ENCODE results near the gene NINJ2. TPM values are rescaled to one million over a fixed set of nuclear protein-coding genes. Genes with fewer than 3 reads are reported as not detected.

Gene NINJ2
- total RNA-seq, 4 donors from 2014 or later, result 2.2 to 14.9 (median 4.5) TPM

- Histone ChIP-seq H3K27ac (peak overlapping the region in 3 of 4 donors; percentile 45 to 75 (median 68)), H3K4me1 (peaks cover 19 to 72% (median 40%) of the 10 kb centered on the region in 3 donors)
These were observed 54.8 kb downstream of the NINJ2 start for GRCh38 chr12:608413-608812.

GRCh38 chr12:607541-608001, 55.7 kb downstream of the NINJ2 start:
- no peak overlapping the region for H3K4me3 ChIP-seq
- intact Hi-C loops (cut with DNase I), result no loop called here
- H3K4me1 ChIP-seq, result peaks cover 19 to 68% (median 40%) of the 10 kb centered on the region in 3 donors
- 17 to 30% methylated on average over 5 of the region's 5 CpGs for WGBS, 2 donors
- H3K36me3 ChIP-seq, result no peaks in the 10 kb centered on the region
- no peaks in the 10 kb centered on the region for H3K27me3 ChIP-seq
- no peak for DNase-seq
- peak overlapping the region; percentile 45 to 75 (median 64) for H3K27ac ChIP-seq
- H3K9me3 ChIP-seq, result no peaks in the 10 kb centered on the region
- TF ChIP-seq CTCF (IDR thresholded peaks at IDR 0.05) (no peak), POLR2A (IDR thresholded peaks at IDR 0.05) (no peak)

More at GRCh38 chr12:608413-608812, 54.8 kb downstream of the NINJ2 start:
- WGBS, 2 donors, result 82 to 96% methylated on average over 2 to 3 of the region's 3 CpGs
- H3K36me3 ChIP-seq, result no peaks in the 10 kb centered on the region
- intact Hi-C loops (cut with DNase I), result no loop called here
- H3K4me3 ChIP-seq, result no peak overlapping the region
- TF ChIP-seq POLR2A (IDR thresholded peaks at IDR 0.05) (no peak), CTCF (IDR thresholded peaks at IDR 0.05) (no peak)
- DNase-seq, result no peak
- H3K27me3 ChIP-seq, result no peaks in the 10 kb centered on the region
- H3K9me3 ChIP-seq, result no peaks in the 10 kb centered on the region

- no peak overlapping the region for H3K27ac ChIP-seq
- H3K36me3 ChIP-seq, result no peaks in the 10 kb centered on the region
- H3K27me3 ChIP-seq, result no peaks in the 10 kb centered on the region
- intact Hi-C loops (cut with DNase I), result no loop called here
- no peak for TF ChIP-seq CTCF (IDR thresholded peaks at IDR 0.05)
- 63 to 87% methylated on average over 4 to 7 of the region's 7 CpGs for WGBS, 2 donors
- H3K4me1 ChIP-seq, result peaks cover 19 to 67% (median 29%) of the 10 kb centered on the region in 3 donors
- no peaks in the 10 kb centered on the region for H3K9me3 ChIP-seq
- no peak overlapping the region for H3K4me3 ChIP-seq
- DNase-seq, result no peak
These were observed 58.3 kb downstream of the NINJ2 start for GRCh38 chr12:604956-605355.

GRCh38 chr12:602700-603068, 60.6 kb downstream of the NINJ2 start:
- intact Hi-C loops (cut with DNase I), result no loop called here
- peaks cover 14 to 74% (median 19%) of the 10 kb centered on the region in 3 donors for H3K4me1 ChIP-seq
- H3K27ac ChIP-seq, result peak overlapping the region in 3 of 4 donors; percentile 22 to 68 (median 65)
- no peak for TF ChIP-seq CTCF (IDR thresholded peaks at IDR 0.05)
- TF ChIP-seq POLR2A (IDR thresholded peaks at IDR 0.05), result no peak
- DNase-seq, result no peak
- no peaks in the 10 kb centered on the region for H3K36me3 ChIP-seq
- no peaks in the 10 kb centered on the region for H3K9me3 ChIP-seq
- no peak overlapping the region for H3K4me3 ChIP-seq
- no peaks in the 10 kb centered on the region for H3K27me3 ChIP-seq

GRCh38 chr12:601976-602699, 61.1 kb downstream of the NINJ2 start:
- no peak overlapping the region for H3K4me3 ChIP-seq
- H3K36me3 ChIP-seq, result no peaks in the 10 kb centered on the region
- H3K4me1 ChIP-seq, result peaks cover 10 to 74% (median 17%) of the 10 kb centered on the region in 3 donors
- no peak for DNase-seq
- H3K27me3 ChIP-seq, result no peaks in the 10 kb centered on the region
- TF ChIP-seq CTCF (IDR thresholded peaks at IDR 0.05) (no peak), POLR2A (IDR thresholded peaks at IDR 0.05) (no peak)
- WGBS, 2 donors, result 40 to 65% methylated on average over 7 of the region's 7 CpGs
- no peaks in the 10 kb centered on the region for H3K9me3 ChIP-seq
- peak overlapping the region; percentile 11 to 68 (median 44) for H3K27ac ChIP-seq
- intact Hi-C loops (cut with DNase I), result no loop called here

Data from esophagus squamous epithelium (tissue), 5 donors.